Gastrocnemius medialis (tissue), 4 donors: ENCODE data around the gene TUSC2. TPM values are rescaled to one million over a fixed set of nuclear protein-coding genes. Genes with fewer than 3 reads are reported as not detected.
"Not testable (repeated sequence)": the region's sequence is repeated elsewhere in the genome, so short reads cannot be mapped to it uniquely, and the experiment has no call there.

Source experiments
- ATAC-seq, 2 donors: fragments of 150-250 bp; one replicate each; pipeline ENCODE4 v1.9.1; 2016
- DNase-seq, 2 donors: peaks; one replicate each; pipeline ENCODE4 v3.0.0-alpha.2; 2019
- H3K27ac ChIP-seq, 4 donors: fragments of 200-600 bp; sonication (generic); 1 replicate in 1 of 4; 2 replicates in 3 of 4; pipeline ENCODE4 v1.5.1; 2016 to 2018; ENCODE audit warnings: mild to moderate bottlenecking in 2 of 4, moderate library complexity in 1 of 4
- H3K27me3 ChIP-seq, 3 donors: fragments of 200-600 bp; sonication (generic) in 2 of 3; 1 replicate in 1 of 3; 2 replicates in 2 of 3; pipeline versions ENCODE4 v1.5.1 to v1.6.0; 2016 to 2019; ENCODE audit warnings: mild to moderate bottlenecking in 1 of 3, moderate library complexity in 1 of 3
- H3K36me3 ChIP-seq, 2 donors: fragments of 200-600 bp; sonication (generic) in 1 of 2; one replicate each; pipeline ENCODE4 v1.5.1; 2017 to 2018
- H3K4me1 ChIP-seq, 2 donors: fragments of 200-600 bp; sonication (generic) in 1 of 2; one replicate each; pipeline ENCODE4 v1.5.1; 2016 to 2017; ENCODE audit warnings: mild to moderate bottlenecking in 2 of 2
- H3K4me3 ChIP-seq, 4 donors: fragments of 200-600 bp; sonication (generic) in 3 of 4; 1 replicate in 1 of 4; 2 replicates in 3 of 4; pipeline ENCODE4 v1.5.1; 2016 to 2019; ENCODE audit warnings: mild to moderate bottlenecking in 2 of 4
- H3K9me3 ChIP-seq, 3 donors: fragments of 200-600 bp; sonication (generic) in 2 of 3; 1 replicate in 1 of 3; 2 replicates in 2 of 3; pipeline ENCODE4 v1.5.1; 2016 to 2019
- CTCF ChIP-seq, 5 experiments: fragments of 450-650 bp in 3 of 5; fragments of 200-600 bp in 2 of 5; sonication (generic) in 2 of 5; IDR thresholded peaks in 4 of 5; conservative IDR thresholded peaks in 1 of 5; 1 replicate in 4 of 5; 2 replicates in 1 of 5; pipeline ENCODE4 v1.5.1; 2016 to 2019; ENCODE audit warnings: antibody characterized with exemption in 5 of 5, mild to moderate bottlenecking in 3 of 5, moderate library complexity in 3 of 5
- POLR2A ChIP-seq, 2 donors: fragments of 450-650 bp; IDR thresholded peaks; one replicate each; pipeline ENCODE4 v1.6.1; 2017; ENCODE audit warnings: antibody characterized with exemption in 2 of 2, mild to moderate bottlenecking in 2 of 2, moderate library complexity in 2 of 2
- in situ Hi-C, 4 donors: fragments of 200-750 bp; cut with MboI; loops; one replicate each; pipeline versions ENCODE4 v1.15.0 to v1.8.0; 2017; ENCODE audit warnings: low sequenced_read_pairs in 4 of 4
- intact Hi-C: fragments of 100-400 bp; cut with DNase I; formaldehyde crosslinking; loops from one replicate; pipeline ENCODE4 v1.15.1; 2023; ENCODE audit warnings: low total_unique reads
- total RNA-seq, 4 donors: library from RNA; depleted of rRNA; stranded (reverse); fragments of >200 nt; gene quantifications; one replicate each; pipeline versions ENCODE4 v1.1.0 to v1.2.3, GENCODE V29; 2016

TUSC2 gene
- total RNA-seq, 4 donors from 2014 or later: 38.5 to 72.7 (median 51.5) TPM

- in situ Hi-C loops: loop anchor here in 1 of 4 donors (25.0 kb wide), 1 partner anchor 352 kb away; the partner anchor contains the start of genes MON1A and RBM6
- Histone ChIP-seq H3K4me3 (no peak overlapping the region), H3K27me3 (no peaks in the 10 kb centered on the region), H3K27ac (no peak overlapping the region), H3K36me3 (peaks cover 0 to 38% of the 10 kb centered on the region in 2 donors), H3K4me1 (peaks cover 20 to 23% of the 10 kb centered on the region in 2 donors), H3K9me3 (no peaks in the 10 kb centered on the region)
- intact Hi-C loops: no loop called here
- no peak for DNase-seq
- no peak for ATAC-seq
- no peak for TF ChIP-seq CTCF (IDR thresholded peaks at IDR 0.05 in 4 of 5, conservative IDR thresholded peaks at IDR 0.05 in 1 of 5)
- no peak for TF ChIP-seq POLR2A (IDR thresholded peaks at IDR 0.05)
These were observed 38.9 kb downstream of the TUSC2 start for GRCh38 chr3:50289130-50289529.

- Histone ChIP-seq H3K9me3 (no peaks in the 10 kb centered on the region), H3K27ac (peak overlapping the region in 1 of 4 donors; percentile 41), H3K27me3 (no peaks in the 10 kb centered on the region), H3K4me1 (peaks cover 18 to 22% of the 10 kb centered on the region in 2 donors), H3K36me3 (peaks cover 0 to 38% of the 10 kb centered on the region in 2 donors), H3K4me3 (no peak overlapping the region)
- intact Hi-C loops: no loop called here
- in situ Hi-C loops: loop anchor here in 1 of 4 donors (25.0 kb wide), 1 partner anchor 351 kb away; the partner anchor contains the start of genes MON1A and RBM6
- DNase-seq: no peak
- ATAC-seq: no peak
- TF ChIP-seq POLR2A (IDR thresholded peaks at IDR 0.05): no peak
- no peak for TF ChIP-seq CTCF (IDR thresholded peaks at IDR 0.05 in 4 of 5, conservative IDR thresholded peaks at IDR 0.05 in 1 of 5)
These were observed 39.5 kb downstream of the TUSC2 start for GRCh38 chr3:50288387-50289007.

DNA sequence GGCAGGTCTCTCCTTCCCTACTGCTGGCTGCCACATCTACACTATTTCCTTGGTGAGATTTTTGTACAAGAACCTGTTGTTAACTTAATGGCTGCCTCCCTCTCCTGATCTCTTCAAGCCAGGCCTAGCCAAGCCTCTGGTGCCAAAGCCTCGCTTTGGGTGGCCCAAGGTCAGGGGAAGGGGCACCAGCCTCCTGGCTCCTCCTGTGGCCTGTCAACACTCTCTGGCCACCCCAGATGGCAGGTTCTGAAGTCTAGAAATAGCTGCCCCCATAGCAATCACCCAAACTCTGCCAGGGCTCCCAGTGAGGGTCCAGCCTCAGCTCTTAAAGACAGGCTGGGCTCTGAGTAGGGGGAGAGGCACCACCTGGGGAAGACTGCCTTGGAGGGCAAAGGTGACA, 40.8 kb downstream of the TUSC2 start:
- Histone ChIP-seq H3K27me3 (no peaks in the 10 kb centered on the region), H3K27ac (peak overlapping the region in 1 of 4 donors; percentile 41), H3K9me3 (no peaks in the 10 kb centered on the region), H3K4me3 (no peak overlapping the region), H3K36me3 (peaks cover 0 to 38% of the 10 kb centered on the region in 2 donors), H3K4me1 (peaks cover 8 to 13% of the 10 kb centered on the region in 2 donors)
- no peak for ATAC-seq
- in situ Hi-C loops: loop anchor here in 1 of 4 donors (25.0 kb wide), 1 partner anchor 350 kb away; the partner anchor contains the start of genes MON1A and RBM6
- intact Hi-C loops: no loop called here
- no peak for DNase-seq
- TF ChIP-seq POLR2A (IDR thresholded peaks at IDR 0.05): no peak
- no peak for TF ChIP-seq CTCF (IDR thresholded peaks at IDR 0.05 in 4 of 5, conservative IDR thresholded peaks at IDR 0.05 in 1 of 5)

DNA sequence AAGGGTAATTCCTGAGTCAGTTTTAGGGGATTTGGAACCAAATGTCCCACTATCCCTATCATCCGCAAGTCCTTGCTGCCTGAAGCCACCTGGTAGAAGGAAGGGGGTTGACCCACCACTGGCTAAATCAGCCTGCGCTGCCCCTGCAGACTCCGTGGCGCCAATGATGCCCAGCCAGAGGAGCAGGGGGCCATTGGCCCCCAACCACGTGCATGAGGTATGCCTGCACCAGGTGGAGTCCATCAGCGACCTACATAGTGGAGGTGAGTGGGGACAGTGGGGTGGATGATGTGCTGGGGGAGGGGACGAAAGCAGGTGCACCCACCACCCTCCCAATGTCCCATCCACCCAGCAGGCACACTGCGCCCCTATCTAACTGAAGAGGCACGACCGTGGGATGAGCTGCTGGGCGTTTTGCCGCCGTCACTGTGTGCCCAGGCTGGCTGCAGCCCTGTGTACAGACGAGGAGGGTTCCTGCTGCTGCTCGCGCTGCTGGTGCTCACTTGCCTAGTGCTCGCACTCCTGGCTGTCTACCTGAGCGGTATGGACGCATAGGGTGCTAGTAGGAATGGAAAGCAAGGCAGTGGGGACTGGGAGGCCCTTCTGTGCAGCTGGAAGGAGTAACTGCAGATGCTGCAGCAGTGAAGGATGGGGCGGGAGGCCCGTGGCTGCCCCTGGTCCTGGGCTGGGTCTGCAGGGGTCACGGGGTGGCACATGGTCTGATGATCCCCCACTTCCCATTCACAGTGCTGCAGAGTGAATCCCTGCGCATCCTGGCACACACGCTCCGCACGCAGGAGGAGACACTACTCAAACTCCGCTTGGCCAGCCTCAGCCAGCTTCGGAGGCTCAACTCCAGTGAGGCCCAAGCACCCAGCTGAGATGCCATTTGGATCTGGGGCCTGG, 41.4 kb downstream of the TUSC2 start:
- H3K9me3 ChIP-seq: no peaks in the 10 kb centered on the region
- in situ Hi-C loops (loop anchor here in 1 of 4 donors (25.0 kb wide), 1 partner anchor 349 kb away; the partner anchor contains the start of genes MON1A and RBM6), intact Hi-C loops (no loop called here)
- peaks cover 8 to 12% of the 10 kb centered on the region in 2 donors for H3K4me1 ChIP-seq
- ATAC-seq: no peak
- H3K36me3 ChIP-seq: peaks cover 0 to 38% of the 10 kb centered on the region in 2 donors
- no peak overlapping the region for H3K4me3 ChIP-seq
- H3K27ac ChIP-seq: peak overlapping the region in 1 of 4 donors; percentile 41
- no peaks in the 10 kb centered on the region for H3K27me3 ChIP-seq
- no peak for DNase-seq
- TF ChIP-seq CTCF (IDR thresholded peaks at IDR 0.05 in 4 of 5, conservative IDR thresholded peaks at IDR 0.05 in 1 of 5): no peak
- no peak for TF ChIP-seq POLR2A (IDR thresholded peaks at IDR 0.05)

- ATAC-seq, DNase-seq, H3K27me3 ChIP-seq, intact Hi-C loops, H3K9me3 ChIP-seq, H3K4me3 ChIP-seq, H3K27ac ChIP-seq: not testable (repeated sequence)
- in situ Hi-C loops: loop anchor here in 1 of 4 donors (25.0 kb wide), 1 partner anchor 347 kb away; the partner anchor contains the start of genes MON1A and RBM6
- Histone ChIP-seq H3K36me3 (peaks cover 0 to 22% of the 10 kb centered on the region in 2 donors), H3K4me1 (peaks cover 4 to 12% of the 10 kb centered on the region in 2 donors)
These were observed 43.9 kb downstream of the TUSC2 start for GRCh38 chr3:50284121-50284520.
